Measurements from ENCODE around the gene CTBP2.
A peak's percentile ranks its signal among the peaks of the same experiment; 100 is the strongest.
"Not testable (repeated sequence)": the region's sequence is repeated elsewhere in the genome, so short reads cannot be mapped to it uniquely, and the experiment has no call there.

Gene CTBP2

DNA sequence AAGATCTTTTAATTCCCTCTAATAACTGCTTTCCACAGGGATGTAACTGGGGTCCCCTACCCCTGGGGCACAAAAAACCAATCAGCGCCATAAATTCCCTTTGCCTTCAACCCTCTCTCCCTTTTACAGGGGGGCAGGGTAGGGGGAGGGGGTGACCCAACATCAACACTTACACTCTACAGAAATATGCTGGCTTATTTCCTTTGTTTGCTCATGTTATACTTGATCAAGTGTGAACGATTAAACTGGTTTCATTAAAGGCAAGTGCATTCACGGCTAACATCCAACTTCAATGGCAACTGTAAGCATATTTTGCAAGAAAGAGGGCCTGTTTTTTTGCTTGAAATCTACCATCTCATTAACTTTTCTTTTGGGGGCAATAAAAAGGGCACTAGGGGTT lies 2.9 kb downstream of the CTBP2 start:
- no peak for DNase-seq

DNA sequence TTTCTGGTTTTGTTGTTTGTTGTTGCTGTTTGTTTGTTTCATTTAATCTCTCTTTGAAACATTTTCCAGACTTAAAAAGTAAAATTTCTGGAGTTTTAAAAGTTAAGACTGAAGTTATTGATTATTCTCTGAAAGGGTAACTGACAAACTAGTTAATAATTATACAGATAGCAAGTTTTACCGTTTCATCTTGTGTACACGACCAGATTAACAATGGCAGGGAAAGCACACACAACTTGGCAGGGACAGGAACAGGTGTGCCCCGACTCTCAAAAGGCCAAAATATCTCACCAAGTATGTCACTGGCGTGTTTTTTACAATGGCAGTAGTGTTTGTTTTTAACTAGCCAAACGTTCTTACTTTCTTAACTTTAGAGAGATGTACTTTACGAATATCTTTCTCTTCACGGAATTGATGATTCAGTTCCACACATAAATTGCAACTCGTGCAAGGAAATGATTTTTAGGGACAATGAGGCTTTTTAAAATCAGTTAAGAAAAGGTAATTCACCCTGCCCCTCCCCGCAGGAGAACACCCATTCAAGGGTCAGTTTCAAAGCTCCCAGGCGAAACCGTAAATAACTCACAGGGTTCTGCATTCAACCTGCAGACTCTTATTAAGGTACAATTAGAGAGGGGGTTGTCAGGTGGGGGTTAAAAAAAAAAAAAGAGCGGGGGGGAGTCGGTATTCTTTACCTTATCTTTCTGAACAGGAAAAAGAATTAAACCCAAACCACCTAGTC lies 3.5 kb downstream of the CTBP2 start:
- DNase-seq: no peak

DNA sequence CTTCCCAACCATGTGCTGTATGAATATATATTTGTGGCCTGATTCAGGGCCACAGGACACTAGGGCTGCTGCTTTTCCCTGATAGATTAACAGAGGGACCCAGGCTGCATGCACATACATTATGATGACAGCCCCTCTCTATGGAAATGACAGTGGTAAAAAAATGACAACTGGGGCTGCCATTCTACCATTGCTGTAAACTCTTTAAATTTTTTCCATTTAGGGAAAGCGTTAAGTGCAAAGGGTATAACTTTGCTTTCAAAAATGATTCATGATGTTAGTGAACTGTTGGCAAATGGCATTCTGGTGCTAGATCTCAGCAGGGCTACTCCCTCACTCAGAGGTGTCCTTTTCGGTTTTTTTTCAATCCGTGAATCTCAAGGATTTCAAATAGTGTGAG lies 4.2 kb downstream of the CTBP2 start:
- DNase-seq: no peak

DNA sequence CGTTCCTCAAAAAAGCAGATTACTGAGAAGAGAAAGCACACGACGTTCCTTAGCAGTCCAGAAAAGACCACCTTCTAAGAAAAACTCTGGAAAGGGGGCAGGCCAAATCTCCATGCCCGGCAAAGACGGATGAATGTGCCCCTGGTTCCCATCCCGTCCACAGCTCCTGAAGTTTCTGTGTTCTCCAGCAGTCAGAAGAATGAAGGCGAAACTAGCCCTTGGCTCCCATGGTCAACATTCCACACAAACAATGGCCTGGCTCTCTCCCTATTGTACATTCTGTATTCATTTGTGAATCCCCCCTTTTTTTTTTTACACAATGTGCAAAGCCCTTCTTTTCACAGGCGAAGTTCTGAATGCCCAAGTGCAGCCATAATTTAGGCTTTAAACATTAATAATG lies 5.3 kb downstream of the CTBP2 start:
- no peak for DNase-seq

DNA sequence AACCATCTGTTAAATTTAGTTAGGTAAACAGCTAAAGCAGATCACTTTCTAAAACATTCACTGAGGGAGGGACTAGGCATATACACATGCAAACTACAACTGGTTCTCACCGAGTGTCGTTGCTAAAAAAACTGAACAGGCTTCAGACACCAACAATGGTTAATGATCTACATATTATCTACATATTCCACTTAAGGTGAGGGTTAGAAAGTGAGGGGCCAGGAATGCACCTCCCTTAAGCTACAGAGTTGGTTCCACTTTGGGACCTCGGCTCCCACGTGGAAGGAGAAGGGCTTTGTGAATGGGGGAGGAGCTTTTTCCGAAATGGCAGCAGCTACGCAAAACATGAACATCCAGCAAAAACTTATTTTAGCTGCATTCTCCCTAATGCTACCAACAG lies 5.8 kb downstream of the CTBP2 start:
- DNase-seq: no peak

DNA sequence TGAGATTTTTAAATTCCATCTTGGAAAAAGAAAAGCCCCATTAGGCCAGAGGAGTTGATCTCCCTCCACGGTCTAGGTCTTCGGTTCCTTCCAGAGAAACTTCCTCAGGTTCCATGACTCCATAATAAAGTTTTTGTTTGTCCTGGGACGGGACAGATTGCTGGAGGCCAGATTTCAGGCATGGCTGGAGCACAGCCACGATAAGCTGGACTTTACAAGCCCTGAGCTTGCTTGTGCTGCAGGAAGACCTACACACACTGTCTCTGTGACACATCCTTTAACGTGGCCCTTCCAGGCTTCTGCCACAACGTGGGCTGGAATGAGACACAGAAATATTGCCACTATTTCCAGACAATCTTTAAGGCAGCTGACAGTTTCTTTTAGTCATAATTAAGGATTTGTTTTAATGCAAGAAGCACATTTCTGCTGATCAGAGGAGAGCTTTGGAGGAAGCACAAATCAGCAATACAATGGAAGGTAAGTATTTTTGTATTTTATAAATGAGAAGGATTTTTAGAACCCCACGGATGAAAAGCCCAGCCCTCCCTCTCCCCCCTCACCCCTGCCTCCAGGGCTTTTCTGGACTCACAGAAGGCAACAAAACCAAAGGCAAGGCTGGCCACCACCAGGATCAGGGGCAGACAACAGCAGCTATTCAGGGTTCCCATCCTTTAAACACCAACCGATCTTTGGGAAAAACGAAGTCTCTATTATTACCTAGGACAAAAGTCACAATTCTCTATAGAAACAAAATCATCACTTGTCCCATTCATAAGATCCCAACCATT lies 6.5 kb downstream of the CTBP2 start:
- no peak for DNase-seq

DNA sequence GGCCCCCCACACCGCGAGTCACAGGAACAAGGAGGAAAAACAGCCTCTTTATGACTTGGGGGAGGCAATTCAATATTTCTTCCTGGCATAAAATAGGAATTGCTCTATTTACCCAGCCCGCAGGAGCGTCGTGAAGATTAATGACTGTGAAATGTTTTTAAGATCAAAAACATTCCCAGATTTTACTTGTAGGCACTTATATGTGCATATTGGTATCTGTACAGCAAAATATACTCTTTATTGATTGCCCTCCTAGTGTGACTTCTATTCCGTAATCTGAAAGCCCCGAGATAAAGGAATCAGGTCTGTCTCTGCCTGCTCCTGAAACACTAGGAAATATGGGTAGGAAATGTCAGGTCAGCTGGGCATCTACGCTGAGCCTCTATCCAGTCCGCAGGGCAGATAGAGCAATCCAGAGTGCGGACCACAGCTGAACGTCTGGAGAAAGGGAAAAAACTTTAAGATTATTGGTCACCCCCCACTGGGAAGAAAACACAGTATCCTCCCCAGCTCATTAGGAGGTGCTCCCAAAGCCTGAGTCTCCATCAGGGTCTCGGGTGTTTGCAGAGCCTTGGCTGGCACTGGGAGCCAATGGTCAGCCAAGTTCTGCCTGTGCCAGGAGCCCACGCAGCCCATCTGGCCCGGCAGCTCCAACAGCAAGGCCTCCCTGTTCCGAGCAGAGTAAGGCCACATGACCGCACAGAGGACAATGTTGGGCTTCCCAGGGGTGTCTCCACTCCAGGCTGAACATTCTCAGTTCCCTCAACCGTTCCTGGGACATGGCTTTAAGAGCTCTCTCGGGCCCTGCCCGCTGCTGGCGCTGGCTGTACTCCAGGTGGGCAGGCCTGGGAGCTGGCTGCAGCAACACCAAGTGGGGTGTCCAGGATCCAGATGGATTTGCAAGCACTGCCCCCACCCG lies 7.7 kb downstream of the CTBP2 start:
- no peak for DNase-seq

DNA sequence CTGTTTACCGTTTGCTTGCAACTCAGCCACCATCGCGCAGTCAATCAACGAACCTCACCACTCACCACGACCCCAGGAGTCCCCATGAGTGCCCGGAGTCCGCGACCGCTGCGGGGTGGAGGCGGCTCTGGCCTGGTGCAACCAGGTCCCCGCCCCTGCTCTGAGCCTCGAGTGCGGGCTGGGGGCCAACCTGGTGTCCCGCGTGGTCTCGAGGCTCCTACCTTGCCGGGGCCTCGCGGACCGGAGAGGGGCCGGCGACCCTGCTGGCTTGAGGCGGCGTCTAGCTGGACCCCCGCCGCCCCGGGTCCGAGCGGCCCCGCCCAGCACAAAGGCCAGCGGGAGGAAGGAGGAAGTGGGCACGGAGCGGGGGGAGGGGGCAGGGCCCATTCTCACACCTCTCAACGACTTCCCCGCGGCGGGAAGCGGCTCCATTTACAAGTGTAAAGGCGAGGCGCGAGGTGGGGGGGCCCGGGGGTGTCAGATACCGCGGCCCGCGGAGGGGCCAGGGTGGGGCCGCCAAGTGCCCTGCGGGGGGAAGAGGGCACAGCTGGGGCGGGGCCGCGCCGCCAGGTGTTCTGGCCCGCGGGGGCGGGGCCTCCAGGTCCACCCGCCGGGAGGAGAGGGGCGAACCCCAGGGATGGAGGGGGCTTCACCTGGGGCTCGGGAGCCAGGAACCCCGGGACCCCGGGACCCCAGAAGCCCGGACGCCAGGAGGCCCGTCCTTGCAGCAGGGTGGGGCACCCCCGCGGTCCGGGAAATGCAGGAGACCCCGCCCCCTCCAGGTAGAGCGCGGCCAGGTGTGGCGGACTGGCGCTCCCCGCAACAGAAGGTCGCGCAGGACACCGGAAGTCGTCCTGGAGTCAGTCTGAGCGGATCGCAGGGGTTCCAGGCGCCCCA lies 8.6 kb downstream of the CTBP2 start:
- no peak for DNase-seq

DNA sequence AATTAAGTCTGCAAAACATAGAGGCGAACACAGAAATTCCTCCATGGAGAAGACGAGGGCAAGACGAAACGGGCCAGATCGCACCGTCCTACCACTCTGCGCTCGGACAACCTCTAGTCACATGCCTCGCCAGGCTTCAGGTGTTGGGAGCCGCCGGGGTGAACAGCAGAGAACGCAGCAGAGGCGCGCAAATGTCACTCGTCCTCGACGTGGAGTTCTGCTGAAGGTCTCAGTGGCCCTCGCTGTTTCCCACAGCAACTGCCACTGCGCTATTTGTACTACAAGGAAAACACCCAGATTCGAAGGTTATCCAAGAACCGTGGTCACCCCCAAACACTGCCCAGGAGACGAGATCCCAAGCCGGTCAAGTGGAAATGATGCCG lies 9.2 kb downstream of the CTBP2 start:
- no peak for DNase-seq

DNA sequence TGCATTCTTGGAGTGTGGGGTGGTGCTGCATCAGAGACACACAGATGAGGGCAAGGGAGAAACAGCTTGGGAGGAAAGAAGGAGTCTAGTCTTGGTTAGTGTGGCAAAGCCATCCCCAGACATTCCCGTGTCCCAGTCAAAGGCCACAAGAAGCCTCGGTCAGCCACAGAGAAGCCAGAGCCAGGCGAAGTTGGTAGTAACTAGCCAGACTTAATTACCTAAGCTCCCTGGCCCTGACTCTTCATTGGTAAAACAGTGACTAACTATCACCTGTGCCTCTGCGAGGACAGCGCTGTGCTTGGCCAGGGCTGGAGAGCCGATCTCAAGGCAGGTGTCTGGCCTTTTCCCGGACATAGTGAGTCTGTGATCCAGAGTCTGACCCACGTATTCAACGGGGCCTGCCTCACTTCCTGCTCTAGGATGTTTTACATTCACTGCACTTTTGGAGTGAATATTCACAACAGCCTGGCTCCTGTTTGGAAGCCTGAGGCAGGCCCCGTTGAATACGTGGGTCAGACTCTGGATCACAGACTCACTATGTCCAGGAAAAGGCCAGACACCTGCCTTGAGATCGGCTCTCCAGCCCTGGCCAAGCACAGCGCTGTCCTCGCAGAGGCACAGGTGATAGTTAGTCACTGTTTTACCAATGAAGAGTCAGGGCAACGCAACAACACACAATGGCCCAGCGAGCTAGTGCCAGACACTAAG lies 9.8 kb downstream of the CTBP2 start:
- not testable (repeated sequence) for DNase-seq

DNA sequence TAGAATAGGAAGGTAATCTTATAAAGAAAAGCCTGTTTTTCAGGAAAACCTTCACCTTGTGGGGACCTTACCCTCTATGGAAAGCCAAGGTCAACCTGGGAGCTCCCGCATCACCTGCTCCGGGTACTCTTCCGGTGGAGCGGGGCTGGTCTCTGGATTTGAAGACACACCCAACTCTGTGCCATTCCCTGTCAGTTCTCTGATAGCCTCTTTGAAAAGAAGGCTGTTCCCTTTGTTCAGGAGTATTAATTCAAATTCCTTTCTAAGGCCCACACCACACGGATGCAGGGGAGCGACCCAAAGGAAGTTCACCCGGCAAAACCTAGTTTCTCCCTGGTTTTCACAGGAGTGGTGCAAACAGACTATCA lies 10.7 kb downstream of the CTBP2 start:
- no peak for DNase-seq

DNA sequence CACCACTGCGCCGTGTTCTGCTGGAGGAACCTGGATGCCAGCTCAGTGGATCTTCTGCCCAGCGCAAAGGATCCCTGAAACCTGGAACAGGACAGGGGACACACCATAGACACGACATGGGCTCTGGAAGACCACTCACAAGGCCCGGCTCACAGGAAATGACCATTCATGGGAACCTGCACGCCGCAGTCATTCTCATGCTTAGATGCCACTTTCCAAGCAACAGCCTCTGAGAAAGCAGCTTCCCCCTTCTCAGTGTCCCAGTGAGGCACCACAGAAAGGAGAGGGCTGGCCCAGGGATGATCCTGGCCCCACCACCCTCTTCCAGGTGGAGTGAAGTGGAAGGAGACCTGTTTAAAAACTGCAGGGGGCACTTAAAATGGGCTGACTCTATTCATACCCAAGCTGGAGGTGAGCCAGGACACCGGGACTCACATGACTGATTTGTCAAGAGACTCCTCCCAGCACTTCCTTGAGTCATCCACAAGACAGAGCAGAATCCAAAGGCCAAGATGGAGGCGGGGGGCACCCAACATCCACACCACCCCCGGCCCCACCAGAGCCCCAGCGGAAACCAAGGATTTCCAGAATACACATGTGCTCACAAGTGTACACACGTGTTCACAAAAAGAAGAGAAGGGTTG lies 11.2 kb downstream of the CTBP2 start:
- peak; percentile 59 for DNase-seq

DNA sequence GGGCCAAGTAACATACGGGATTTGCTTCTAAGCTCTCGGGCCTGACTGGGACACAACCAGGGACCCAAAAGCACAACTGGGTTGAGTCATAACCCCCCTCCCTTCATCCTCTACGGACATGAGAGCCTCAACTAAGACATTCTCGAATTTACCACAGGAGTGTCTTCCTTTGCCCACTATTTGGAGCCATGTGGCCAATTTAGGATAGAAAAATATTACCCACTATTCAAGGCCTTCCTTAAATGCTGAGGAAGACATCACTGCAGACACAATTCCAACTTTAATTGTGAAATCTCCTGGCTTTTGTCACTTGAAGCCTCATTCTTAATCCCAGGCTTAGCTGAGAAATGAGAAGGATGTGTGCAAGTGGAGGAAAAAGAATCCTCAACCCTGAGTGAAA lies 11.8 kb downstream of the CTBP2 start:
- no peak for DNase-seq

DNA sequence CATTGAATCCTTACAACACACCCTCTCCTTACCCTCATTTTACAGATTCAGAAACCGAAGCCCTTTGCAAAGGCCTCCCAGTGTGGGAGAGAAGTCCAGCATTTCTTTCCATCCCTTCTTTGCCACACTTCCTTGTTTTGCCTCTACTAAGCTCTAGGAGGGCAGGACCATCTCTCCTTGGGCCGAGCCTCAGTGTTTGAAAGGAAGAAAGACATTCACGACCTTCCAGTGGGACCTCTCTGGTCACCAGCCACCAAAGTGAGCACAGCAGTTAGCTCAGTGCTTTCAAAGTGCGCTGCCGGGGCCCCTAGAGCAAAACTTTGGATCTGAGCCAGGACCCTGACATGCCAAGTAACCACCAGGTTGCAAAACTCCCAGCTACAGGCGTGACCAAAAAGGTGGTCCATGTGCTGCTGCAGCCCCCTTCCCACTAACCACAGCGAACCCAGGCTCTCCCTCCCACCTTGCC lies 12.4 kb downstream of the CTBP2 start:
- DNase-seq: no peak

DNA sequence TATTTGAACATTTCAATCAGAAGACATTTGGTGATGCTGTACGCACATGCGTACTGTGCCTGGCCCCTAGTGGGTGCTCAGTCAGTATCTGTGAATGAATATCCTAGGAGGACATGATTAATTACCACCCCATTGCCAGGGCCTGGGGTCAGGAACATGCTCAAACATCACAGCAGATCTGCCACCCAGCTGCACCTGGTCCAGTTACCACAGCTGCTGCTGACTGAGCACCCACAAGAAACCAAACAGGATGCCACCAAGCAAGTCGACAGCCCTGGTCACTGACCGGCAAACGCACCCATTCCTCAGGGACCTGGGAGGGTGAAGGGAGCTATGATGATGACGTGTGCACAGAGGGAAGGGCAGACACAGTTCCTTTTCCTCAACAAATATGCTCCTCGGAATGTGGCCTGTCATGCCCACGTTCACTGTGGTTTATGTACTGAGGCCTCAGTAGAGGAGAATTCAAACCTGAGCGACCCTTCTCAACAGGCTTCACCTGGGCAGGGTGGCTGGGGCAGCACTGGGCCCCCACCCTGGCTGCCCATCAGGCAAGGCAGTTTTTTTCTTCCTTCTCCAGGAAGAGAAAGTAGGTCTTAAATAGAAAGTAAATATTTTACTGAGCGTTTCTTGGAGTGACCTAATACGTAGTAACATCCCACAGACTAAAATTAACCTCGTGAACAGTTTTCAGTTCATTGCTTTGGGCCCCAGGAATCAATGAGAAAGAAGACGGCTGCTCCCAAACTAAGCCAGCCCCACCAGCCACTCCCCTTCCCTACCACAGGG lies 13.4 kb downstream of the CTBP2 start:
- DNase-seq: no peak

DNA sequence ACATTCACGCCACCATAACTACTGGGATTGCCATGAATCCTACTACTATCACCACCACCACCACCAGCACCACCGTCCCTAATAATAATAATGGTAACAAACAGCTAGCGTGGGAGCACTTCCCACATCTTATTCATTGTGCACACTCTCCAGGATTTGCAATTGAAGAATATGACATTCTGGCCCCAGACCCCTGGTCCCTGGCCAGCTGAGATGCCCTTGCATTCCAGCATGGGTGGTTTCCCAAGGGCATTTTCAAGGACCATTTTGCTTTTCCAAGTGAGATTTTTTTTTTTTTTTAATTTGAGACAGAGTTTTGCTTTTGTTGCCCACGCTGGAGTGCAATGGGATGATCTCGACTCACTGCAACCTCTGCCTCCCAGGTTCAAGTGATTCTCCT lies 14.7 kb downstream of the CTBP2 start:
- no peak for DNase-seq

DNA sequence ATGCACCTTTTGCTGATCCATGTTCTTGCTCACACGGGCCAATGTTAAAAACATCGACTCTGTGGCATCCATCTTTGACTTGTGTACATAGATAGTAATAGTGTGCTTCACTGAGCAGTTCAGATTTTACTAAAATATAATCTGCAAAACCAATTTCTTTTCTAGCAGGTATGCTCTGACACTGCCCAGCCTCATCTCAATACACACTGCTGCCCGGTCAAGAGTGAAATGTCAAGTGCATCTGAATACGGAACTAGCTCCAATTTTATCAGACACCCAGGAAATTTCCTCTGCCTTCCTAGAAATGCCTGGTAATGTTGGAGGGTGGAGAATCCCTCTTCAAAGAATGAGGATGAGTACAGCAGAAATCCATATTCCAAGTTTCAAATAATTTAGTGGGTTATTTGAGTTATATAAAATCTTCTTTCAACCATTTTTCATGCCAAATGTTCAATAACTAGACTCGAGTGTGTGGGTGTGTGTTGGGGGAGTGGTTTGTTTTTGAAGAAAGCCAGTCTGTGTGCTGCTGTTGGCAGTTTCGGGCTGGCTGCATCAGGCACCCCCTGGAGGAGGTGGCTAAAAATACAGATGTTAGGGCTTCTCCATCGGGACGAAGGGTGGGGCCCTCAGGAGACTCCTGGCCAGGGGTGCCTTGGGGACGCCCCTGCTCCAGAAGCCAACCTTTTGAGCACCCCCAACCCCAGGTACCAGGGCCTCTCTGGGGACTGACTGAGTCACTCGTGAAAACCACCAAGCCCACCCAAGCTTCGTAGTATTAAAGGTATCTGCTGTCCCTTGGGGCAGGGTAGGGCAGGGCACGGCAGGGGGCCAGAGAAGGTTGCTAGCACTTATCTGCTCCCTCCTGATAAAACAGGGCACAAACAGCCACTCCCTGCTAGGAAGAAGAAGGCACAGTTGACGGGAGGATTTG lies 15.4 kb downstream of the CTBP2 start:
- DNase-seq: no peak

DNA sequence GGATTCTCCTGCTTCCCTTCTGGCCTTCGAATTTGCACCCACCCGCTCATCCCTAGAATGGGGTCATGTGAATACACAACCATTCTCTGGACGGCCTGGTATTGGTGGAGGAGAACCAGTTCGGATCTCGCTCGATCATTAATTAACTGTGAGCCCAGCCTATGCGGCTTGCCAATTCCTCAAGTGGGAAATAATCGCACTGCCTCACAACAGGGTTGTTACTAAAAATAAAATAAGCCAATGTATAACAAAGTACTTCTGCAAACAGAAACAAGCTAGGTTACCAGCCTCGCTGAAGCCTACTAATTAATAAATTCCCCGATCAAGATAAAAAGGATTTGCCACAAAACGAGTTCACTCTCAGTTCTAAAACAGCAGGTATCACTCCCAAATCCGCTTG lies 16.2 kb downstream of the CTBP2 start:
- DNase-seq: no peak

DNA sequence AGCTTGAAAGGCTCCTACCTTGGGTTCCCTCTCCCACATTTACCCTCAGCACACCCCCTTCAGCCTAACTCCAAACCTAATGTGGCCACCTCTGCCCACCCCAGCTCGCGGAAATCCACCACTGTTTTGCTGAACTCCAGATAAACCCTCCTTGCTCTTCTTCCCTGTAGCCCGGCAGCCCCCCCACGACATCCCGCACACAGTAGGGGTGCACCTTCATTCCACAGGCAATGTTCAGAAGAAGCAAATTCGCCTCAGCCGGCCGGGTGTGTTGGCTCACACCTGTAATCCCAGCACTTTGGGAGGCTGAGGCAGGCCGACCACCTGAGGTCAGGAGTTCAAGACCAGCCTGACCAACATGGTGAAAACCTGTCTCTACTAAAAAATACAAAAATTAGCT lies 17.4 kb downstream of the CTBP2 start:
- DNase-seq: no peak

Data from NCI-H2107 (cell line).